HCT116 (cell line): ENCODE measurements around the gene PLEKHA6.

ENCODE experiments used
- CTCF ChIP-seq, 3 experiments: fragments of 200-600 bp in 1 of 3; sonication (generic) in 1 of 3; IDR thresholded peaks in 2 of 3; conservative IDR thresholded peaks in 1 of 3; 2 replicates each; pipeline ENCODE4 v1.5.1; 2012 to 2017; ENCODE audit warnings: low read depth in 2 of 3, low read length in 2 of 3, antibody characterized with exemption in 1 of 3, borderline replicate concordance in 1 of 3, control low read depth in 1 of 3, mild to moderate bottlenecking in 1 of 3, mixed read lengths in 1 of 3, mixed run types in 1 of 3, moderate library complexity in 1 of 3; ENCODE audit not compliant: insufficient read depth in 1 of 3
- EGR1 ChIP-seq: IDR thresholded peaks from 2 replicates; pipeline ENCODE4 v1.6.1; 2012; ENCODE audit warnings: low read depth
- EZH2 ChIP-seq: fragments of 200-600 bp; sonication (generic); IDR thresholded peaks from 2 replicates; pipeline ENCODE4 v1.6.1; 2017; ENCODE audit warnings: antibody characterized with exemption, mixed run types
- EZH2phosphoT487 ChIP-seq: fragments of 200-600 bp; IDR thresholded peaks from 2 replicates; pipeline ENCODE4 v1.6.1; 2018; ENCODE audit warnings: antibody characterized with exemption, borderline replicate concordance
- FOSL1 ChIP-seq: IDR thresholded peaks from 2 replicates; pipeline ENCODE4 v1.6.1; 2012; ENCODE audit warnings: low read depth
- POLR2A ChIP-seq: IDR thresholded peaks from 2 replicates; pipeline ENCODE4 v1.7.0; 2011; ENCODE audit warnings: borderline replicate concordance; ENCODE audit not compliant: insufficient read depth, insufficient read length; ENCODE audit errors: extremely low read depth
- POLR2AphosphoS5 ChIP-seq: IDR thresholded peaks from 2 replicates; pipeline ENCODE4 v1.6.1; 2011; ENCODE audit warnings: mild to moderate bottlenecking, low read depth, low read length, moderate library complexity
- SIN3A ChIP-seq: IDR thresholded peaks from 2 replicates; pipeline ENCODE4 v1.6.1; 2012; ENCODE audit warnings: low read depth
- SP1 ChIP-seq: IDR thresholded peaks from 2 replicates; pipeline ENCODE4 v1.6.1; 2012; ENCODE audit warnings: low read depth
- TCF7L2 ChIP-seq: IDR thresholded peaks from 2 replicates; pipeline ENCODE4 v1.7.0; 2011; ENCODE audit warnings: borderline replicate concordance, inconsistent platforms; ENCODE audit not compliant: insufficient read depth, insufficient read length; ENCODE audit errors: extremely low read depth
- YY1 ChIP-seq: IDR thresholded peaks from 2 replicates; pipeline ENCODE4 v1.6.1; 2011; ENCODE audit warnings: low read length, low read depth, moderate library complexity, mild to moderate bottlenecking; ENCODE audit not compliant: insufficient replicate concordance; ENCODE audit errors: extremely low read depth
- ZFX ChIP-seq: fragments of 450-650 bp; IDR thresholded peaks from 2 replicates; pipeline ENCODE4 v1.6.1; 2017
- TF ChIP-seq, protein P1 (sequence below): IDR thresholded peaks from 2 replicates; pipeline ENCODE4 v1.6.1; 2012
- TF ChIP-seq, protein P2 (sequence below): IDR thresholded peaks from 2 replicates; pipeline ENCODE4 v1.6.1; 2012; ENCODE audit warnings: low read depth

DNA sequence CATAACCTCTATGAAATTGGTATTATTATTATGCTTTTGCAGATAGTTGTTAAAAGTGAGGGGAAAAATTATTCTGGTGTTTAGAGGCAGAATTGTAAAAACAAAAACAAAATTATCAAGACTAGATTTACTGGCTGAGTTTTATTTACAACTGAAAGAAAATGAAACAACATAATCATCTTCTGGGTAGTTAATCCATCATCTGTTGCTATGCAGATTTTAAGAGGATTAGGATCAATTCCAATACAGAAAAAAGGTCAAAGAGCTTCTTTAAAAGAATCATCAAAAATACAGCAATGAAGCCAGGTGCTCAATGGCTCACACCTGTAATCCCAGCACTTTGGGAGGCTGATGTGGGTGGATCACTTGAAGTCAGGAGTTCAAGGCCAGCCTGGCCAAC lies 154.2 kb downstream of the PLEKHA6 start:
- TF ChIP-seq CTCF (IDR thresholded peaks at IDR 0.05 in 2 of 3, conservative IDR thresholded peaks at IDR 0.05 in 1 of 3; ENCODE audit: borderline replicate concordance in 1 of 3, insufficient read depth in 1 of 3, low read depth in 2 of 3, low read length in 2 of 3) = no peak
- TF ChIP-seq POLR2AphosphoS5 = no peak
- TF ChIP-seq, protein P1, sequence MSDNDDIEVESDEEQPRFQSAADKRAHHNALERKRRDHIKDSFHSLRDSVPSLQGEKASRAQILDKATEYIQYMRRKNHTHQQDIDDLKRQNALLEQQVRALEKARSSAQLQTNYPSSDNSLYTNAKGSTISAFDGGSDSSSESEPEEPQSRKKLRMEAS = no peak
- TF ChIP-seq ZFX = no peak
- TF ChIP-seq EZH2phosphoT487 = no peak
- no peak for TF ChIP-seq YY1
- TF ChIP-seq, protein P2, sequence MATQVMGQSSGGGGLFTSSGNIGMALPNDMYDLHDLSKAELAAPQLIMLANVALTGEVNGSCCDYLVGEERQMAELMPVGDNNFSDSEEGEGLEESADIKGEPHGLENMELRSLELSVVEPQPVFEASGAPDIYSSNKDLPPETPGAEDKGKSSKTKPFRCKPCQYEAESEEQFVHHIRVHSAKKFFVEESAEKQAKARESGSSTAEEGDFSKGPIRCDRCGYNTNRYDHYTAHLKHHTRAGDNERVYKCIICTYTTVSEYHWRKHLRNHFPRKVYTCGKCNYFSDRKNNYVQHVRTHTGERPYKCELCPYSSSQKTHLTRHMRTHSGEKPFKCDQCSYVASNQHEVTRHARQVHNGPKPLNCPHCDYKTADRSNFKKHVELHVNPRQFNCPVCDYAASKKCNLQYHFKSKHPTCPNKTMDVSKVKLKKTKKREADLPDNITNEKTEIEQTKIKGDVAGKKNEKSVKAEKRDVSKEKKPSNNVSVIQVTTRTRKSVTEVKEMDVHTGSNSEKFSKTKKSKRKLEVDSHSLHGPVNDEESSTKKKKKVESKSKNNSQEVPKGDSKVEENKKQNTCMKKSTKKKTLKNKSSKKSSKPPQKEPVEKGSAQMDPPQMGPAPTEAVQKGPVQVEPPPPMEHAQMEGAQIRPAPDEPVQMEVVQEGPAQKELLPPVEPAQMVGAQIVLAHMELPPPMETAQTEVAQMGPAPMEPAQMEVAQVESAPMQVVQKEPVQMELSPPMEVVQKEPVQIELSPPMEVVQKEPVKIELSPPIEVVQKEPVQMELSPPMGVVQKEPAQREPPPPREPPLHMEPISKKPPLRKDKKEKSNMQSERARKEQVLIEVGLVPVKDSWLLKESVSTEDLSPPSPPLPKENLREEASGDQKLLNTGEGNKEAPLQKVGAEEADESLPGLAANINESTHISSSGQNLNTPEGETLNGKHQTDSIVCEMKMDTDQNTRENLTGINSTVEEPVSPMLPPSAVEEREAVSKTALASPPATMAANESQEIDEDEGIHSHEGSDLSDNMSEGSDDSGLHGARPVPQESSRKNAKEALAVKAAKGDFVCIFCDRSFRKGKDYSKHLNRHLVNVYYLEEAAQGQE = no peak
- TF ChIP-seq FOSL1 = no peak
- TF ChIP-seq EGR1 = no peak
- no peak for TF ChIP-seq TCF7L2
- TF ChIP-seq SP1 = no peak
- no peak for TF ChIP-seq SIN3A
- TF ChIP-seq POLR2A = no peak
- no peak for TF ChIP-seq EZH2
